NB4 (cell line): ENCODE results near the gene RBPJL.

Experiments
- DNase-seq: peaks from one replicate; pipeline ENCODE4 v3.0.0; 2010; ENCODE audit warnings: low read depth
- H3K4me3 ChIP-seq: one replicate; pipeline ENCODE4 v1.5.1; 2011; ENCODE audit warnings: mild to moderate bottlenecking, low read depth, low read length, moderate library complexity
- CTCF ChIP-seq: IDR thresholded peaks from one replicate; pipeline ENCODE4 v1.5.1; 2012; ENCODE audit warnings: low read depth, low read length
- MAX ChIP-seq: IDR thresholded peaks from 2 replicates; pipeline ENCODE4 v1.6.1; 2011; ENCODE audit warnings: low read depth, low read length
- MYC ChIP-seq: IDR thresholded peaks from 2 replicates; pipeline ENCODE4 v1.6.1; 2011; ENCODE audit warnings: low read depth, low read length
- POLR2A ChIP-seq: IDR thresholded peaks from 2 replicates; pipeline ENCODE4 v1.6.1; 2011; ENCODE audit warnings: mild to moderate bottlenecking; ENCODE audit not compliant: insufficient read length; ENCODE audit errors: extremely low read depth

Gene RBPJL

GRCh38 chr20:45307076-45307640 is 518 bp downstream of the RBPJL start:
- H3K4me3 ChIP-seq = no peak overlapping the region
- TF ChIP-seq MYC (no peak), CTCF (no peak), MAX (no peak), POLR2A (no peak)
- DNase-seq = no peak

- DNase-seq = no peak
- TF ChIP-seq POLR2A (no peak), CTCF (no peak), MAX (no peak), MYC (no peak)
- no peak within 1 kb of the TSS for H3K4me3 ChIP-seq
These were observed 1.6 kb downstream of the RBPJL start, which contains the start of gene MATN4 for GRCh38 chr20:45308117-45308778. TSS of gene MATN4 (minus strand) at chr20:45308299. CDS start at chr20:45305582, 2,717 bp downstream.

- TF ChIP-seq MYC = no peak
- no peak for TF ChIP-seq CTCF
- no peak for TF ChIP-seq POLR2A
- no peak for TF ChIP-seq MAX
- no peak for DNase-seq
- H3K4me3 ChIP-seq = no peak overlapping the region
These were observed 2.4 kb downstream of the RBPJL start for GRCh38 chr20:45309075-45309474.

- no peak for TF ChIP-seq POLR2A
- TF ChIP-seq MYC = no peak
- TF ChIP-seq MAX = no peak
- TF ChIP-seq CTCF = peak; percentile 43
- DNase-seq = peak; percentile 49
- H3K4me3 ChIP-seq = no peak overlapping the region
These were observed 5.1 kb downstream of the RBPJL start for GRCh38 chr20:45311589-45312211.

- DNase-seq = no peak
- H3K4me3 ChIP-seq = no peak overlapping the region
- TF ChIP-seq POLR2A (no peak), MYC (no peak), CTCF (no peak), MAX (no peak)
These were observed 5.6 kb downstream of the RBPJL start for GRCh38 chr20:45312241-45312640.
